Keratinocyte (primary cell): ENCODE results near the gene SCYL3. TPM values are rescaled to one million over a fixed set of nuclear protein-coding genes. Genes with fewer than 3 reads are reported as not detected.
"Not testable (repeated sequence)": the region's sequence is repeated elsewhere in the genome, so short reads cannot be mapped to it uniquely, and the experiment has no call there.

ENCODE experiments used
- DNase-seq: peaks from one replicate; pipeline ENCODE4 v3.0.0-alpha.2; 2011; ENCODE audit warnings: low read depth, missing footprints, low spot score
- FAIRE-seq: peaks from 2 replicates; lab custom pipeline; 2011; peaks lifted over from hg19 to GRCh38; lab: Jason Lieb, UNC
- H2AFZ ChIP-seq: 2 replicates; pipeline ENCODE4 v1.6.0; 2012; ENCODE audit warnings: low read length, control low read depth, inconsistent platforms; ENCODE audit not compliant: control insufficient read depth
- H3K27ac ChIP-seq: 2 replicates; pipeline ENCODE4 v1.5.1; 2011; ENCODE audit warnings: low read length; ENCODE audit not compliant: control insufficient read depth, insufficient read depth
- H3K27me3 ChIP-seq: 3 replicates; pipeline ENCODE4 v1.6.0; 2011; ENCODE audit warnings: low read length; ENCODE audit not compliant: control insufficient read depth, insufficient read depth; ENCODE audit errors: extremely low read depth
- H3K36me3 ChIP-seq, 2 experiments: 2 replicates in 1 of 2; 3 replicates in 1 of 2; pipeline ENCODE4 v1.5.1; 2011; ENCODE audit warnings: low read length in 2 of 2, mild to moderate bottlenecking in 1 of 2; ENCODE audit not compliant: control insufficient read depth in 2 of 2, insufficient read depth in 2 of 2; ENCODE audit errors: extremely low read depth in 1 of 2
- H3K4me1 ChIP-seq: 3 replicates; pipeline ENCODE4 v1.5.1; 2011; ENCODE audit warnings: low read length; ENCODE audit not compliant: control insufficient read depth, insufficient read depth; ENCODE audit errors: extremely low read depth
- H3K4me2 ChIP-seq: 3 replicates; pipeline ENCODE4 v1.6.0; 2011; ENCODE audit warnings: low read depth, low read length; ENCODE audit not compliant: control insufficient read depth, insufficient read depth; ENCODE audit errors: extremely low read depth
- H3K4me3 ChIP-seq, 3 experiments: fragments of 200-600 bp in 1 of 3; sonication (generic) in 1 of 3; 2 replicates in 2 of 3; 3 replicates in 1 of 3; pipeline ENCODE4 v1.5.1; 2011 to 2016; ENCODE audit warnings: low read length in 3 of 3, mild to moderate bottlenecking in 3 of 3, control low read depth in 2 of 3, inconsistent platforms in 1 of 3, low read depth in 1 of 3, mixed read lengths in 1 of 3, mixed run types in 1 of 3, moderate library complexity in 1 of 3; ENCODE audit not compliant: control insufficient read depth in 2 of 3, insufficient read depth in 2 of 3; ENCODE audit errors: extremely low read depth in 1 of 3
- H3K79me2 ChIP-seq: 2 replicates; pipeline ENCODE4 v1.6.0; 2012; ENCODE audit warnings: low read length; ENCODE audit not compliant: control insufficient read depth, insufficient read depth
- H3K9ac ChIP-seq: 3 replicates; pipeline ENCODE4 v1.6.0; 2011; ENCODE audit warnings: low read length; ENCODE audit not compliant: control insufficient read depth, insufficient read depth; ENCODE audit errors: extremely low read depth
- H3K9me1 ChIP-seq: 3 replicates; pipeline ENCODE4 v1.6.0; 2011; ENCODE audit warnings: low read length; ENCODE audit not compliant: control insufficient read depth, insufficient read depth; ENCODE audit errors: extremely low read depth
- H3K9me3 ChIP-seq: 2 replicates; pipeline ENCODE4 v1.5.1; 2012; ENCODE audit warnings: low read depth, low read length; ENCODE audit not compliant: control insufficient read depth
- H4K20me1 ChIP-seq: 3 replicates; pipeline ENCODE4 v1.6.0; 2011; ENCODE audit warnings: low read length; ENCODE audit not compliant: control insufficient read depth, insufficient read depth; ENCODE audit errors: extremely low read depth
- EZH2 ChIP-seq: IDR thresholded peaks from one replicate; pipeline ENCODE4 v1.6.1; 2012; ENCODE audit warnings: inconsistent platforms, mild to moderate bottlenecking, low read length, moderate library complexity
- dilution Hi-C: fragments of 300-500 bp; cut with MboI; formaldehyde crosslinking; loops from one replicate; pipeline ENCODE4 v1.7.0; 2020; ENCODE audit warnings: low sequenced_read_pairs; ENCODE audit not compliant: extremely low pct_ligation_motif_present
- polyA plus RNA-seq, 5 experiments: library from polyadenylated mRNA; depleted of rRNA in 3 of 5; stranded (reverse) in 3 of 5; stranded (forward) in 1 of 5; unstranded in 1 of 5; fragments of >200 nt; gene quantifications; 1 replicate in 1 of 5; 2 replicates in 3 of 5; 3 replicates in 1 of 5; pipeline versions ENCODE4 v1.2.1 to v1.2.3, GENCODE V29; 2011 to 2012; ENCODE audit warnings: missing spikeins in 2 of 5, low read depth in 1 of 5, low replicate concordance in 1 of 5
- TF ChIP-seq, protein P1 (sequence below), 3 experiments: IDR thresholded peaks in 1 of 3; conservative IDR thresholded peaks in 1 of 3; optimal IDR thresholded peaks in 1 of 3; 2 replicates in 2 of 3; 3 replicates in 1 of 3; pipeline versions ENCODE3 to v1.5.1; 2011; ENCODE audit warnings: low read length in 3 of 3, mild to moderate bottlenecking in 3 of 3, moderate library complexity in 2 of 3, control low read depth in 1 of 3, inconsistent platforms in 1 of 3; ENCODE audit not compliant: insufficient read depth in 2 of 3; ENCODE audit errors: extremely low read depth in 1 of 3

The SCYL3 gene
- polyA plus RNA-seq, 1 donor (not counting 4 experiments of a cell fraction or from before 2014, with no cell fraction given), result 8.0 TPM

DNA sequence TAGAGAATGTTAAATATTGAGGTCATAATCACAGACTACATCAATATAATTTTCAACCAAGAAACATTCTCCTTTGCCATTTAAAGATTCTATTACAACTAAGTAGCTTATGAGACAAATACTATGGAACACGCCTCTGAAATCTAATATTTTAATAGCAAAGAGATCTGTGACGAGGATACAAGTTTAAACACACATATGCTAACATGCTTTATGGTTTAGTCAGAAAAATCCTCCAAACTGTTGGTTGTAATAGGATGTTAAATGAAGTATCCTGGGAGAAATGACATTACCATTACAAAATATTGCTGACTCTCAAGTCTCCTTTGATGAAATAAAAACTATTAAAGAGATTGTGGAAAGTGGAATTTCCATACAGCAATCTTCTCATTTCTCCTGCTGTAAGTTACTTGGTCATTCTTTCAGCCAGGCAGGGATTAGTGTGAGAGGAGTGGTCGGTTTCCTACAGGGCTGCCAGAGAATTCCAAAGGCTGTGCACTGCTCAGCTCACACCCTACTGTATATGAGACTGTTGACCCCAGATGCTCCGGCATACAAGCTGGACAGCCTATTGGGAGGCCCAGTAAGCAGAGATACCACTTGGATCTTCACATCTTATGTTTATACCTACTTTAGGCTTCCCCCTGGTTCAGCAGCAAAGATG is 26.6 kb downstream of the SCYL3 start:
- Histone ChIP-seq H3K4me3 (no peak overlapping the region), H3K27ac (no peak overlapping the region), H3K27me3 (no peaks in the 10 kb centered on the region), H3K4me1 (no peaks in the 10 kb centered on the region), H3K9ac (no peak overlapping the region), H3K79me2 (no peaks in the 10 kb centered on the region), H3K9me3 (no peaks in the 10 kb centered on the region), H3K9me1 (no peaks in the 10 kb centered on the region), H3K36me3 (peaks cover 11 to 22% of the 10 kb centered on the region in 2 experiments), H2AFZ (no peak overlapping the region), H4K20me1 (no peaks in the 10 kb centered on the region), H3K4me2 (no peak overlapping the region)
- FAIRE-seq, result no peak
- no peak for DNase-seq
- dilution Hi-C loops, result no loop called here
- TF ChIP-seq, protein P1, sequence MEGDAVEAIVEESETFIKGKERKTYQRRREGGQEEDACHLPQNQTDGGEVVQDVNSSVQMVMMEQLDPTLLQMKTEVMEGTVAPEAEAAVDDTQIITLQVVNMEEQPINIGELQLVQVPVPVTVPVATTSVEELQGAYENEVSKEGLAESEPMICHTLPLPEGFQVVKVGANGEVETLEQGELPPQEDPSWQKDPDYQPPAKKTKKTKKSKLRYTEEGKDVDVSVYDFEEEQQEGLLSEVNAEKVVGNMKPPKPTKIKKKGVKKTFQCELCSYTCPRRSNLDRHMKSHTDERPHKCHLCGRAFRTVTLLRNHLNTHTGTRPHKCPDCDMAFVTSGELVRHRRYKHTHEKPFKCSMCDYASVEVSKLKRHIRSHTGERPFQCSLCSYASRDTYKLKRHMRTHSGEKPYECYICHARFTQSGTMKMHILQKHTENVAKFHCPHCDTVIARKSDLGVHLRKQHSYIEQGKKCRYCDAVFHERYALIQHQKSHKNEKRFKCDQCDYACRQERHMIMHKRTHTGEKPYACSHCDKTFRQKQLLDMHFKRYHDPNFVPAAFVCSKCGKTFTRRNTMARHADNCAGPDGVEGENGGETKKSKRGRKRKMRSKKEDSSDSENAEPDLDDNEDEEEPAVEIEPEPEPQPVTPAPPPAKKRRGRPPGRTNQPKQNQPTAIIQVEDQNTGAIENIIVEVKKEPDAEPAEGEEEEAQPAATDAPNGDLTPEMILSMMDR (optimal IDR thresholded peaks at IDR 0.05 in 1 of 3, IDR thresholded peaks at IDR 0.05 in 1 of 3, conservative IDR thresholded peaks at IDR 0.05 in 1 of 3; ENCODE audit: extremely low read depth in 1 of 3, insufficient read depth in 2 of 3, low read length in 3 of 3), result no peak

DNA sequence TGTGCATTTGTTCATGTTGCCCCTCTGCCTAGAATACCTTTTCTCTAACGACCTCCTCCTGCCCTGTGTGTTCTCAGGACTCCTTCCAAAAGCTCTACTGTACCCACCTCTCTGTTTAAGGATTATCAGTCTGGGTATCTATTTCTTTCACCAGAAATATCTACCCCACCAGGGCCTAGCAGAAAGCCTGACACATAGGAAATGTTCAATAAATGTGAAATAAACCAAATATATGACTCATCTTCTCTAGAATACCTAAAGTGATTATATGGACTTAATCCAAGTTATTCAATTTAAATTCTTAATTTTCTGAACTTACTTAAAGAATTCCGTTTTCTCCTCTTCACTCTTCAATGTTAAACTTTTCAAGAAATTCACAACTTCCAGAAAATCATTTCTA is 27.1 kb downstream of the SCYL3 start:
- dilution Hi-C loops, result no loop called here
- Histone ChIP-seq H3K36me3 (peaks cover 9 to 22% of the 10 kb centered on the region in 2 experiments), H3K79me2 (no peaks in the 10 kb centered on the region), H3K27ac (no peak overlapping the region), H3K9me1 (no peaks in the 10 kb centered on the region), H3K27me3 (no peaks in the 10 kb centered on the region), H2AFZ (no peak overlapping the region), H3K9ac (no peak overlapping the region), H3K9me3 (no peaks in the 10 kb centered on the region), H4K20me1 (no peaks in the 10 kb centered on the region), H3K4me1 (no peaks in the 10 kb centered on the region), H3K4me3 (no peak overlapping the region), H3K4me2 (no peak overlapping the region)
- no peak for TF ChIP-seq EZH2
- TF ChIP-seq, protein P1 (optimal IDR thresholded peaks at IDR 0.05 in 1 of 3, IDR thresholded peaks at IDR 0.05 in 1 of 3, conservative IDR thresholded peaks at IDR 0.05 in 1 of 3; ENCODE audit: extremely low read depth in 1 of 3, insufficient read depth in 2 of 3, low read length in 3 of 3), result no peak
- FAIRE-seq (no peak), DNase-seq (no peak)

DNA sequence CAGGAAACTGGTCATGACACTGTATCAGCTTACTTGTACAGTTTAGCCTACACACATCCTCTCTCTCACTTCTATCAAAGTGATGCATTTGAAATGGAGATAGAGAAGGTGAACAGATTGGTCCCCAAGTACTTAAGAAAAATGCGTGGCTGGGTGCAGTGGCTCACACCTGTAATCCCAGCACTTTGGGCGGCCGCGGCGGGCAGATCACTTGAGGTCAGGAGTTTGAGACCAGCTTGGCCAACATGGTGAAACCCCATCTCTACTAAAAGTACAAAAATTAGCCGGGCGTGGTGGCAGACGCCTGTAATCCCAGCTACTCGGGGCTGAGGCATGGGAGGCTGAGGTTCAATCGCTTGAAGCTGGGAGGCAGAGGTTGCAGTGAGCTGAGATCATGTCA is 29.2 kb downstream of the SCYL3 start:
- dilution Hi-C loops, H3K9ac ChIP-seq, H3K9me1 ChIP-seq, H3K4me3 ChIP-seq, H3K4me2 ChIP-seq, H2AFZ ChIP-seq, H3K4me1 ChIP-seq, FAIRE-seq, H3K9me3 ChIP-seq, H3K27me3 ChIP-seq, H4K20me1 ChIP-seq, H3K79me2 ChIP-seq, DNase-seq, H3K27ac ChIP-seq: not testable (repeated sequence)
- peaks cover 17 to 23% of the 10 kb centered on the region in 2 experiments for H3K36me3 ChIP-seq
